Measurements from ENCODE around the gene COMMD3.

GRCh38 chr10:22345301-22346095 is 29.3 kb downstream of the COMMD3 start, which contains the start of gene SPAG6:
- TF ChIP-seq CTCF (conservative IDR thresholded peaks at IDR 0.05) = no peak
- TF ChIP-seq ZFX (IDR thresholded peaks at IDR 0.05) = no peak
